Dermis microvascular lymphatic vessel endothelial cell (primary cell): ENCODE results near the gene CIITA. TPM values are rescaled to one million over a fixed set of nuclear protein-coding genes. Genes with fewer than 3 reads are reported as not detected.
"Not testable (repeated sequence)": the region's sequence is repeated elsewhere in the genome, so short reads cannot be mapped to it uniquely, and the experiment has no call there.

Experiments used
- DNase-seq, 2 donors: peaks; one replicate each; pipeline versions ENCODE4 v3.0.0 to v3.0.0-alpha.2; 2010; ENCODE audit warnings: low read depth in 2 of 2
- total RNA-seq: library from RNA; depleted of rRNA; stranded (reverse); fragments of >200 nt; gene quantifications from 2 replicates; pipeline ENCODE4 v1.2.1, GENCODE V29; 2014

The CIITA gene
- total RNA-seq, 1 donor from 2014 or later = 0.13 TPM

GRCh38 chr16:10935226-10935915, 58.4 kb downstream of the CIITA start:
- DNase-seq = no peak

- no peak for DNase-seq
Measured at GRCh38 chr16:10936272-10936984, 59.4 kb downstream of the CIITA start.

- peak; percentile 19 to 20 for DNase-seq
Measured at GRCh38 chr16:10937068-10937859, 60.3 kb downstream of the CIITA start.

GRCh38 chr16:10938321-10938720, 61.3 kb downstream of the CIITA start:
- DNase-seq = peak in 1 of 2 donors; percentile 39

GRCh38 chr16:10938796-10939648, 62.0 kb downstream of the CIITA start:
- DNase-seq = no peak

GRCh38 chr16:10939649-10940234, 62.7 kb downstream of the CIITA start:
- DNase-seq = no peak

- peak in 1 of 2 donors; percentile 22 for DNase-seq
Measured at GRCh38 chr16:10940501-10941079, 63.6 kb downstream of the CIITA start.

- no peak for DNase-seq
Measured at GRCh38 chr16:10941127-10941933, 64.3 kb downstream of the CIITA start.

GRCh38 chr16:10941935-10942351, 64.9 kb downstream of the CIITA start:
- DNase-seq = not testable (repeated sequence)

GRCh38 chr16:10942352-10943063, 65.5 kb downstream of the CIITA start, which contains the start of gene DEXI:
DEXI (minus strand) TSS chr16:10942468; CDS start chr16:10942005, 463 bp downstream.
- DNase-seq = peak; percentile 69 to 92

- no peak for DNase-seq
Measured at GRCh38 chr16:10943064-10943353, 66.0 kb downstream of the CIITA start.

GRCh38 chr16:10944249-10945064, 67.5 kb downstream of the CIITA start, which contains the start of gene CLEC16A:
CLEC16A (plus strand) TSS chr16:10944564; CDS start chr16:10944718, 154 bp downstream.
- DNase-seq = peak; percentile 92 to 97

- peak in 1 of 2 donors; percentile 47 for DNase-seq
Measured at GRCh38 chr16:10945065-10945787, 68.2 kb downstream of the CIITA start.

- no peak for DNase-seq
Measured at GRCh38 chr16:10946308-10946707, 69.3 kb downstream of the CIITA start.

- DNase-seq = no peak
Measured at GRCh38 chr16:10947211-10947787, 70.3 kb downstream of the CIITA start.

- no peak for DNase-seq
Measured at GRCh38 chr16:10949424-10949970, 72.5 kb downstream of the CIITA start.

GRCh38 chr16:10950393-10950792, 73.4 kb downstream of the CIITA start:
- no peak for DNase-seq
